Measurements from ENCODE around the gene NGF.

The NGF gene

DNA sequence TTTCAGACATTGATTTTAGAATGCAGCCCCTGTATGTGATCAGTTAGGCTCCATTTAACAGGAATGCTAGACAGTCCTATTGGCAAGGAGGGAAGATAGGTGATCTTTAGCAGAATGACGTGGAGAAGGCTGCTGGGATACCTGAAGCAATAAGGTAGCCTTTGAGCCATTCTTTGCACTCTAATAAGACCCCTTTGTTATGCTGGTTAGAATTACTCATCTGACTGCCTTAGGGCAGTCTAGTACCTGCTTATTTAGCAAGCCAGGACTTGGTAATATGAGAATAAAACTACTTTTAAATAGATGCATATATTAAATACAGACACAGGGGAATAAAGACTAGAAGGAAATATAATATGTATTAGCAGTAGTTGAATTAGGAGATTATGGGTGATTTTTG lies 29.1 kb downstream of the NGF start:
- no peak for DNase-seq

DNA sequence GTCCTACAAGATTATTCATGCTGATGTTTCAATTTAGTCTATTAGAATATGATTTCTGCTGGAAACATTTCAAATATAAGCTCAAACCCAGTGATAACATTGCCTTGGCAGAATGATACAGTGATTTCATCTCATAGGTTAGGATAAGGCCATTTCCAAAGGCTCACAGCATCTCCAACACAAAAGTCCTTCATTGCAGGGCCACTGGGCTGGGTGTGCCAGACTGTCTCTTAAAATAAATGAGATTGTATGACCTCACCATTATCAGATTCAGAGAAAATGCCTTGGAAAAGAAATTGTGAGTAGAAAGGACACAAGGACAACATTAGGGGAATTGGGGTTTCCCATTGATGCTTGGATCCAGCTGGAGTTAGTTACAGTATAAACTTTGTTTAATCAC lies 30.4 kb downstream of the NGF start:
- no peak for DNase-seq

DNA sequence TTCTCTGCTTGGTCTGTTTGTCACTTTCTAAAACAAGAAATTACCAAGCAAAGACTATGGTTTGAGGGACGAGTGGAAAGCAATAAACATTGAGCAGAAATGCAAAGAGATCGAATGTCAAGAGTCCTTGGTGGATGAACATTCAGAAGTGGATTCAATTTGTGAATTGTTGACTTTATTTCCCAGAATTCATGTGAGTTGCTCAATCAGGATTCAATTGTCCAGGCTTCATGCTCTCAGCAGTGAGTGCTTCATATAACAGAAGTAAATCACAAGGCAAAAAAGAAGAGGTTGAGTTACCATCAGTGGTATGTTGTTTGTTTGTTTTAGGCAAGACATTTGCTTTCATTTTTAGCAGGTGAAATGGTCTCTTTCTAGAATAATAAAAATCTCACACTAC lies 31.9 kb downstream of the NGF start:
- no peak for DNase-seq

DNA sequence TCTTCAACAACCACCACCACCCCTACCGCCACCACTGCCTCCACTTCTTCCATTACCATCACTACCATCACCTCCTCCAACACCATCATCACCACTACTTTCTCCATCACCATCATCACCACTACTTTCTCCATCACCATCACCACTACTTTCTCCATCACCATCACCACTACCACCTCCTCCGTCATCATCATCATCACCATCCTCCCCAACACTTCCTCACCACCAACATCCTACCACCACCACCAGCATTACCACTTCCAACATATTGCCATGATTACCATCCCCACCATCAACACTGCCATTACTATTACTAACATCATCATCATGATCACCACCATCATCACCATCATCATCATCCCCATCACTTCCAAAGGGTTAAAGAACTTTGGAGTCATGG lies 34.7 kb downstream of the NGF start:
- no peak for DNase-seq

DNA sequence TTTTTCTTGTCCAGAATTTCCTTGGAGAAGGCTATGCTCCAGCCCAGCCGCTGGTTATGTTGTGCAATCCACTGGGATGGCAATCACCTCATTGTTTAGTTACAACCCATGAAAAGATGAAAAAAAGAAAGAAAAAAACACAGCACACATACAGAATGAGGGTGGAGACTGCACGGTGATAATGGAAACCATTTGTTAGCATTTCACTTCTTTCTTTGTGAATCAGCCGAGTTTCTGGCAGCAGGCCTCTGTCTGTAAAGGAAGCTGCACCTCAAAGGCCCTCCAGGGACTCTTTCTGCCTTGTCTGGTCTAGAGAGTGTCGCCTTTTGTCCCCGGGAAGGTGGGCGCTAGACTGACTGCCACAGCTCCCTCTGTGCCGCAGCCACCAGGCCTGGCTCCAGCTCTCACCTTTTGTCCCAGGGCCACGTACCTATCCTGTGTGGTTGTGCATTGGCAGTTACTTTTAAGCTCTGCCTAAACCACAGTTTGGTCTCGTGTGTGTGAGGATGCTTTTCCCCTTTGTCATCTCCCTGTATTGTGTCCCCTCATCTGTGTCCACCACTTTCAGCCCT lies 35.6 kb downstream of the NGF start:
- DNase-seq = no peak

DNA sequence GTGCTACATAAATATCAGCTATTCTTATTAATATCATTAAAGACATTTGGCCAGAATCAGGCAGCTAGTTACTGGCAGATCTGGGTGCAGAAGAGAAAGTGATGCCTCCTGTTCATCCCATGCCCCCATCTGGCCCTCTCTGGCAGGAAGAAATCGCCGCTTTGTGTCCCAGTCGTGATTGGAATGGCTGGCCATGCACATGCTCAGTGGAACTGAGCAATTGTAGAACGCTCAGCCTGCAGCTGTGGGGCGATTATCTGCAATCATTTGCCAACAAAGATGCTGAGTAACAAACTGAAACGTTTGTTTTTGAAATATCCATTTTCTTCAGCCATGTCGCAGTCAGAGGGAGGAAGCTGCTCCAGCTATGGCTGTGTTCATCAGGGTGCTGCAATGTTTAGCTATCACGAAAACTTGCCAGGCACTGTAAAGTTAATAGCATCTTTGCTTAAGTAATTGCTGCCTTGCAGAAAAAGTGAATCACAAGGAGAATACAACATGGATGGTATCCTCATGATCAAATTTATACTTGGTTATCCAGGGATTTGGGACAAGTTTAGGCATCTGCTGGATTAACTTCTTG lies 36.5 kb downstream of the NGF start:
- no peak for DNase-seq

DNA sequence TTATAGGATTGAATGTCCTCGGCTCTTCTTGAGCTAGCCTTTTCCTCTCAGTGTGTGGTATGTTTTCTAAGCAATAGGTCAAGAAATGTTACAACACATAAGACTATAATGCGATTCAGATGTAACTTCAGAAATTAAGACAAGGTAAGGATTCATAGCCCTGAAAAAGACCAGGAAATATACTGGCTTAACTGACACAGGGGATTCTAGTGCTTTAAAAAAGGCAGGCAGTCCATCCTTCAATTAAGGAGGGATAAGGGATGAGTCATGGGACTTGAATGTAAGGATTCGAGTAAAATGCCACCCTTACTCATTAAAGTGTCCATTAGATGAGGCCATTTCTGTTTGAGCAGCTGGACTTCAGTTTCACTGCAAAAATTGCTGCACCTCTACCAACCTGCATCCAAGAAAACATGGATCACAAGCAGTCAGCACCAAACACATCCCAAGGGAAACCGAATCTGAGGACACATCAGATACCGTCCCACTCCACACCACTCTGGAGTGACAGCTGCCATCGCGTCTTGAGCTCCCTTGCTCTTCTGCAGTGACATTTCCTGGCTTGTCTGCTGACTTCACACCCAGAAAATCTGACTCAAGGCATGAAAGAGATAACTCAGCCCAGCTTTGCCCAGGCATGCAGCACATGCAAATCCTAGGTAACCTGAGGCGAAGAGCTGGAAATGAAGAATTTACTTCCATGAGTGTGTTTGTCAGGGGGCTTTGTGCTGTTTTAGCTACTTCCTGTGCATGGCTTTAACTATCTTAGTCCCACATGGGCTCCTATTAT lies 37.8 kb downstream of the NGF start:
- DNase-seq = no peak

DNA sequence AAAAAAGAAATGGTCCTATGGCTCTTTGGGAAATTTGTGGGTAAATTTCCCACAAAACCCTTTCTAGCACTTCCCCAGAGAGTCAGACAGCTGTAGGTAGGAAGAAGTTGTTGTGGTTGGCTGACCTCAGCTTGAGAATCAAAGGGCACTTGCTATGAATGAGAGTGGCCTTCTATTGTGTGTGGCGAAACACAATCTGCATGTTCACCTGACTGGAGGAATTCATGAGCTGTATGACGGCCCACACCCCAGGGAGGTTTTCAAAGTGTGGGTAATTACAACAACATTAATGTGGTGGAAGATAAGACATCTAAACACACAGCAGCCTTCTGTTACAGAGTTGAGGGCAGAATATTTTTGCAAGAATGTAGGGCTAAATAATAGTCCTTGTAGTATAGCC lies 38.8 kb downstream of the NGF start:
- DNase-seq = no peak

DNA sequence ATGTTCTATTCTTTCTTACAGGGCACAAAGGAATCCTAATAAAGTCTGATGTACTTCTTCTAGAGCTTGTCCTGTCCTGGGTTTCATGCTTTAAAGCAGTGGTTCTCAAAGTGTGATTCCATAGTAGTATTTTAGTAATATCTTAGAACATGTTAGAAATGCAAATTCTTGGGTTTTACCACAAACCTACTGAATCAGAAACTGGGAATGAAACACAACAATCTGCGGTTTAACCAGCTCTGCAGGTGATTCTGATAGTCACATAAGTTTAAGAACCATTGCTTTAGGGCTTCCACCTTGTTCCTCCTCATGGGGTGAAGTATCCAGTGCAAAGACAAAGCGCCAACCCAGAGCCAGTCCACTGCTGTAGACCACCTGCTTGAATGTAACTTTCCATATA lies 41.1 kb downstream of the NGF start:
- DNase-seq = no peak

DNA sequence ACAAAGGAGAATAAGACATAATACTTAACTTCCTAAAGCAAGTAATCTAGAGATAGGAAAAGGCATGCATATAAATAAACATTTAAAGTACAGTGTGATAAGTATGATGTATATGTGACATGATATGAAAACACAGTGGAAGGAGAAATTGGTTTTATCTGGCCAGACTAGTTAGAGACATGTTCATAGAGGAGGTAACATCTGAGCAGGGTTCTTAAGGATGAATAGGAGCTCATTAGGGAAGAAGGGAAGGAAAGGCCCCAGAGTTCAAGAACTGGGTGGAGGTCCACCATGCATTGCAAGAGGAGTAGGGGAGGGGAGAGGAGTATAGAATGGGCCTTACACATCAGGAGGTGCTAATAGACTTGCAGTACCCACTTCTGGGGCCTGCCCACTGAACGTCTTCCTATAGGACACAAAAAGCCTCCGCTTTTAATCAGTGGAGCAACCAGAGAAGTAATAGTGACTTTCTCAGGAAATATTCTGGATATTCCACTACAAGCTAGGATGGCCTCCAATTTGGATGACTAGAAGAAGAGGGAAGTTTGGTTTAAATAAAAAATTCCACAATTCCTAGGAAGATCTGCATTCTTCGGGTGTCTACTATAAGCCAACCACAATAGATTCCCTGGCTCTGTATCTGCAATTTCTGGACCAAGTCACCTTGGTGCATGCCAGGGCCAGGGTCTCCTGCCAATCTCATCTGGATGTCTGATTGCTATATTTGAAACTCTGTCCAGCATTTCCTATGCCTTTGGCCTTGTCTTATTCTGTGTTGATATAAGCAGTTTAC lies 41.9 kb downstream of the NGF start:
- DNase-seq = no peak

DNA sequence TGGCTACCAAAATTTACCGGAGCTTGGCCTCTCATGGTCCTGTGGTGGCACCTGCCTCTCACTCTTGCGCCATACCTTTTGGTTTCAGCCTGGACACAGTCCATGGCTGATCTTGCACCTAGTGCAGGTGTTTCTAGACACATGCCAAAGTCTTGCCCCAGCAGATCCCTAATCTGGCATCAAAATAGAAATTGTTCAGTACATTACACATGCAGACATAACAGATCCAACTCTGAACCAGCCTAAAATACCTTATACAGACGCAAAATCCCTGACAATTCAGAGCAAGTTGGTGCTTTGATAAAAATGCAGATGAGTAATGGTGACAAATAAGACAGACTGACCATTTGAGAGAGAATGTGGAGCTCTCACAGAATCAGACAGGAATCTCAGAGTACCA lies 44.1 kb downstream of the NGF start:
- DNase-seq = no peak

DNA sequence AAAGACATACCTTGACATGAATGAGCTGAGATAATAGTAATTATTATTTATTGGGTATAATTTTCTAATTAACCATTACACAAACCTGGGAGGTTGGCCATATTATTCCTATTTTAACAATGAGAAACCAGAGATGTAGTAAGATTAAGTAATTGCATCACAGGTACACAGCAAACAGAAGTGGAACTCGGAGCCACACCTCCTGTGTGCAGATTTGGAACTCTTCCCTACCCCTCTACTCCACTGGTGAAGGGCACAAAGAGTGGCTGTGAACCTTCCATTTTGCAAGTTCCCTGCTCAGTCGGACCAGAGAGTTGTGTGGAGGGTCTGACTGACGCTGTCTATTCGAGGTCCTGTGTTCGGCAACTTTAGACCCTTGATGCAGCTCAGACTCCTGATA lies 45.0 kb downstream of the NGF start:
- no peak for DNase-seq

DNA sequence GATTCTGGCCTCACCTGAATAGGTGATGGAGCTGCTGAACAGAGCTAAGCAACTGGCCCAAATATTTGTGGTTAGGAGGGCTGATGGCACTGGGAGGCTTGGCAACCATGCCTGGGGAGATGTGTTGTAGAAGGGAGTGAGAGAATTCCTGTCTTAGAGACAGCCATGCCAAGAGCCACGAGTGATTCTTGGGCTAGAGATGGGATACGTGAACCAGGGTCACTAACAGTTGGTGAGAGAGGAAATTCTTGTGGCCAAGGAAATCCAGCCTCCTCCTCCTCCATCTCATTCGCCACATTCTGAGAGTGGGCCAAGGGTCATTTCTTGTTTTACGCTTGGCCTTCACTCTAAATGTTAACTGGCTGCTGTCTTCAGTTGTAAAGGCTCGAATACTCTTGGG lies 46.3 kb downstream of the NGF start:
- DNase-seq = no peak

DNA sequence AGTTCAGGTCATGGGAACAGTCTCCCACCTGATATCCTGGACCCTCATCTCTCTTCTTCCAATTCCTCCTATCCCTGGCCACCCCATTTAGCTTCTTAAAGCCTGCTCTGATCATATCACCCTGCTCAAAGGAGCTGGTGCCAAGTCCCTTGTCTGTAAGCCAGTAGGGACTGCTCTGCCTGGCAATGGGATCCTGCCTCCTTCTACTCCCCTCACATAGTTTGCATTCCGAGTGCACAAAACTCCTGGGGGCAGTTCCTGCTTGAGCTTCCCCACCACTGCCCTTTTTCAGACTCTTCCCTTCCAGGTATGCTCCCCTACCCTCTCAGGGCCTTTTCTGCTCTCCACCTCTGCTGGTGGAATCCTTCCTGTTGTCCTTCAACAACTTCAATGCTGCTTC lies 48.1 kb downstream of the NGF start:
- DNase-seq = no peak

DNA sequence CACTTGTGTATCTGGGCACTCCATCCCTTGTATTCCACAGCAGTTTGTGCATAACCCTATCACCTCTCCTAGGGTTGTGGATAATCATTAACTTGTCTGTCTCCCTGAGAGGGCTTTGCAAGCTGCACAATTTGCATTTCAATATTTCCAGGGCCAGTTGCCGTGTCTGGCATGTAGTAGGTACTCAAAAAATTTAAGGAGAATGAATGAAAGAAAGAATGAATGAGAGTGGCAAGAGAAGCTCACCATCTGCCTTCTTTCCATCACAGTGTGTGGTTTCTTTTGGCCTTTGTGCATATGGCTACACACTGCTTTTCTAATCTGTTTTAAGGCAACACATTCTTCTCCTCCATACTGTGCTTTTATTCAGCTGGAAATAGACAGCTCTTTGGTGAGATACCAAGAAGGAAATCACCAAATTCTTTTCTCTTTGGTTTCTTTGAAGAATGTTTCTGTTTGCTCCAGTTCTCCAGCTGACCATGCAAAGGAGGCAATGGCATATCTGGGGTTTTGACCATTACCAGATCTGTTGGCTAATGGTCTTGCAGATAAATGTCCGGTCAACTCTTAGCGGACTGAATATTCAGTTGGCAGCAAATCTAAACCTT lies 49.4 kb downstream of the NGF start:
- DNase-seq = no peak

DNA sequence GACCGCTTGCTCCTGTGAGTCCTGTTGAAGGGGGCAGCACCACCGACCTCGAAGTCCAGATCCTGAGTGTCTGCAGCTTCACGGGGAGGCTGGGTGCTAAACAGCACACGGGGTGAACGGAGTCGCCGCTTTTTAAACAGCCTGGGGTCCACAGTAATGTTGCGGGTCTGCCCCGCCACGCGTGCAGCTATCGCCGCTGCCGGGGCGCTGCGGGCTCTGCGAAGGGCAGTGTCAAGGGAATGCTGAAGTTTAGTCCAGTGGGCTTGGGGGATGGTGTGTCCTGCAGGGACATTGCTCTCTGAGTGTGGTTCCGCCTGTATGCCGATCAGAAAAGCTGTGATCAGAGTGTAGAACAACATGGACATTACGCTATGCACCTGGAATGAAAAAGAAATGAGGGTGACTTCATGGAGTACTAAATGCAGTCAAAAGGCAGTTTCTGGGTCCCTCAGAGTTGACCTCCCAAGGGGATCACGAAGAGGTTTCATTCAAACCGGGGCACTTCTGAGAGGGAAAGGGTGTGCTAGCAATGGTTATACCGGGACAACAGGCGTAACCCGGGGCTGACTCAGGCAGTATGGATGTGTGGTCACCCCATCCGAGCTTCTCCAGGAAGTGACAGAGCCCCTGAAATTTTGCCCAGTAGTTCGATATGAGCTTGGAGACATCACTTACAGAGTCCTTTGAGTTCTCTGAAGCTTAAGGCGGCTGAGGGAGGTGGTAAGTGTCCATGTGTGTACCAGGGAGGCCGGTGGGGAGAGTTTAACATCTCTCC lies 51.4 kb downstream of the NGF start:
- no peak for DNase-seq

DNA sequence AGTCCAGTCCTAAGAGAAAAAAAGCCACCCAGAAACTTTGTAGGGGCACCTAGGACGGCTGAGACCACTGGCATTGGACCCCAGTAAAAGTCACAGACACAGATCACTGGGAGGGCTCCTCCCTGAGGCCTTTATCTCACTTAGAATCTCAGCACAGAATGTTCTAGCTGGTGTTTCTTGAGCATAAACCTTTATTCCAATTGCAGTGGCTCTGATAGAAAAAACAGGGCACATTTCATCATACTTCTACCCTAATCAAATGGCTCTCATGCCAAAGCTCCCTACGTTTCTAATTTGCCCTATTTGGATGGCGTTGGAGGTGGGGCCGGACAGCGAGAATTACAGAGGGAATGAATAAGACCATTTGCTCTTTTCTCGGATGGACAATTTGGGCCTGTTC lies 53.8 kb downstream of the NGF start:
- DNase-seq = no peak

DNA sequence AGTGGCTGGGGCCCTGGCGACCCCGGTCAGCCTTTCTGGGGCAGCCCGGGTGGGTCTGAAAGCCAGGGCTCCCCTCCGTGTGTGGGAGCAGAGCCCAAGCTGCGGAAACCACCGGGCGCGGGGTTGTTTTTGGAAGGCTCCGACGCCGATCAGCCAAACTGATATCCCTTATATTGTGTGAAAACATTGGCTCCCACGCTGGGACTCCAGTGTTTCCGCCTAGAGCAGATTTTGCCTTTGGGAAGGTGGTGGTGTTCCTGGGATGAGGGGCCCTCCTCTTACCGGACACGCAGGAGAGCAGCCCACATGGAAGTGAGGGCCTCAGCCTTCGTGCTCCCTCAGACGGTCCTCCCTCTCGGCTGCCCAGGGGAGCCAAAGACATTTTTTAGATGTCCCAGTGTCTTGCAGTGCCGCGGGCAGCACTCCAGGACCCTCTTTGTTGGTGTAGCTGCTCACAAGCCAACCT lies 54.3 kb downstream of the NGF start:
- DNase-seq = no peak

DNA sequence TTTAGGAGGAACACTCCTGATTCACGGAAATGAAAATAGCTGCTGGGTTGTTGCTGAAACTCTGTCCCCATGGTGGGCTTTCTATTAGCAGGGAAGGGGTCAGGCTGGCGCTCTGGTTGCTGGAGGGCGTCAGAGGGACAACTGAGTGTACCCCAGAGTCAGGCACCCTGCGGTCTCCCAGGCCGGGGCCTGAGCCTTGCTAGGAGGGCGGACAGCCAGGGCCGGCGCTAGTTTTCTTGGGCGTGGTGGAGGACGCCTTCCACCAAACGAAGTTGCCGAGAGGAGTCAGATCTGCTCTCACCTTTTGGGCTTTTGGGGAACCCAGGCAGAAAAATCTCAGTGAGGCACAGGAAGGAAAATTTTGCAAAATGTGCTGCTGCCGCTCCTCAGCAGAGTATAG lies 54.8 kb downstream of the NGF start:
- DNase-seq = no peak

DNA sequence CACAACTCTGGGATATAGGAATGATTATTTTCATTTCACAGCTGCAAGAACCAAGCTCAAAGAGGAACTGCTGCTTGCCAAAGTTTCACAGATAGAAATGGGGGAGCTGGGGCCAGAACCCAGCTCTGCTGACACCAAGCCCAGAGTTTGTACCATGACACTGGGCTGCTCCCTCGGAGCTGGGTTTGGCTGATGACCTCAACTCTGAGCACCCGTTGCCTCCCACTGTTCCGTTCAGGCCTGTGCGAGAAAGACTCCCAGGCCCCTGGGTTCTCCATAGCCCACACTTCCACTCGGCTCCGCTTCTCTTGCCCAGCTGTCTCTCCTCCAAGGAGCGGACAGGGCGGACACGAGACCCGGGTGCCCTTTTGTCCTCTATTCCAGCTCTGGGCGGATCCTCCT lies 55.2 kb downstream of the NGF start:
- no peak for DNase-seq

DNA sequence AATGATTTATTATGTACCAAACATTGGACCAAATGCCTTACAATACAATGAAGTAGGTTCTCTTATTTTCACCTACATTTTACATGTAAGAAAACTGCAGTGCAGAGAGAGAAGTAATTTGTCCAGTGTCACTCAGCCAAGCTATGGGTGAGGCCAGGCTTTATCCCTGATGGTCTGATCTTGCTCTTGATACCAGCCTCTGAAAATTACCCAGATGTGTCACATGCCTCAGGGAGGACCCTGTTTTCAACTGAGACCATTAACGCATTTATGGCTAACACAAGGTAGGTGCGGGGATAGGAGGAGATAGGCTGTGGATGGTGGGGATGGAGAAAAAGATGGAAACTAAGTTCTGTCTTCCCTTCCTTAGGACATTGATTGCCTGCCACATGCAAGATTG lies 56.9 kb downstream of the NGF start:
- DNase-seq = no peak

DNA sequence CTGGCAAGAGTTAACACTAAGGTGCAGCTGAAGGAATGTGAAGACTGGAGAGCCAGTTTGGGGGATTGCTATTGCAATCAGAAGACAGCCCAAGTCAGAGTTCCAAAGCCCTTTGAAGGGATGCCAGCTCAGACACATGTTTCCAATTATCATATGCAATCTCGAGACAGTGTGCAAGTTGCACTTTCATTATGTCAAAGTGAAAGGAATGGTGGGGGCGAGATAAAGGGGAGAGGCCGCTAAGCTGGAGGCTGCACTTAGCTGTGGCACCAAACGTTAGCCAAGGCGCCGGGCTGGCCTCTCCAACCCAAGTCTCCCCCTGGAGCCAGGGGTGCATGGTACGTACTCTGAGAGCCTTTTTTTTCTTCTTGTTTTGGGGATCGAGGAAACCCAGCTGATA lies 58.0 kb downstream of the NGF start:
- DNase-seq = no peak

DNA sequence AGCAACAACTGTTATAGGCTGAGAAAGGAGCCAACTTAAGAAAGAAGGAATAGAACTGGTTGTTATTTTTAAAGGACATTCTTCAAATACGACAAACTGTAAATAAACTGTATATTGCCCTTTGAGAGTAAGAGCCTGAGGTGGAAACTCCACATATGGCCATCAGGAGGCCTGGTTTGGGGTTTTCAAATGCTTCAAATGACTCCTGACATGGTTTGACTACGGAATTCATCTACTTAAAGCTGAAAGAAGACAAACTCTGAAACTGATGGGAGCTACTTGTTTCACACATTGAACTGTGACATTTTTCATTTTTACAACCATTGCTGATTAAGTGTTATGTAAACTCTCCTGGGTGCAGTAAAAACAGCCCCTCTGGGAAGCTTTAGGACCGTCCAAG lies 59.8 kb downstream of the NGF start:
- DNase-seq = no peak

Measured in activated naive CD4-positive, alpha-beta T cell treated with Interleukin-2 at 50 U/mL for 16 hours (primary cell).